Measurements from ENCODE around the gene NAT9.

NAT9 gene

GRCh38 chr17:74744714-74745547 is 31.2 kb downstream of the NAT9 start:
- TF ChIP-seq POLR2A (IDR thresholded peaks at IDR 0.05; ENCODE audit: low read depth, low read length): no peak
- DNase-seq (ENCODE audit: insufficient read length, low spot score): peak; percentile 95
- FAIRE-seq: no peak

- DNase-seq (ENCODE audit: insufficient read length, low spot score): no peak
- TF ChIP-seq POLR2A (IDR thresholded peaks at IDR 0.05; ENCODE audit: low read depth, low read length): no peak
- no peak for FAIRE-seq
Measured at GRCh38 chr17:74744349-74744713, 31.8 kb downstream of the NAT9 start.

- no peak for FAIRE-seq
- no peak for DNase-seq (ENCODE audit: insufficient read length, low spot score)
- no peak for TF ChIP-seq POLR2A (IDR thresholded peaks at IDR 0.05; ENCODE audit: low read depth, low read length)
Measured at GRCh38 chr17:74743755-74744154, 32.4 kb downstream of the NAT9 start.

GRCh38 chr17:74742978-74743545 is 33.1 kb downstream of the NAT9 start:
- TF ChIP-seq POLR2A (IDR thresholded peaks at IDR 0.05; ENCODE audit: low read depth, low read length): no peak
- FAIRE-seq (no peak), DNase-seq (ENCODE audit: insufficient read length, low spot score) (no peak)

GRCh38 chr17:74742153-74742515 is 34.0 kb downstream of the NAT9 start:
- FAIRE-seq (no peak), DNase-seq (ENCODE audit: insufficient read length, low spot score) (no peak)
- no peak for TF ChIP-seq POLR2A (IDR thresholded peaks at IDR 0.05; ENCODE audit: low read depth, low read length)

GRCh38 chr17:74740641-74741387 is 35.3 kb downstream of the NAT9 start:
- FAIRE-seq: no peak
- no peak for DNase-seq (ENCODE audit: insufficient read length, low spot score)
- no peak for TF ChIP-seq POLR2A (IDR thresholded peaks at IDR 0.05; ENCODE audit: low read depth, low read length)

GRCh38 chr17:74740173-74740572 is 36.0 kb downstream of the NAT9 start:
- FAIRE-seq (no peak), DNase-seq (ENCODE audit: insufficient read length, low spot score) (no peak)
- no peak for TF ChIP-seq POLR2A (IDR thresholded peaks at IDR 0.05; ENCODE audit: low read depth, low read length)

GRCh38 chr17:74739227-74739831 is 36.8 kb downstream of the NAT9 start:
- DNase-seq (ENCODE audit: insufficient read length, low spot score) (no peak), FAIRE-seq (no peak)
- TF ChIP-seq POLR2A (IDR thresholded peaks at IDR 0.05; ENCODE audit: low read depth, low read length): no peak

- TF ChIP-seq POLR2A (IDR thresholded peaks at IDR 0.05; ENCODE audit: low read depth, low read length): no peak
- no peak for DNase-seq (ENCODE audit: insufficient read length, low spot score)
- FAIRE-seq: no peak
Measured at GRCh38 chr17:74738051-74738996, 37.8 kb downstream of the NAT9 start.

- no peak for TF ChIP-seq POLR2A (IDR thresholded peaks at IDR 0.05; ENCODE audit: low read depth, low read length)
- FAIRE-seq (no peak), DNase-seq (ENCODE audit: insufficient read length, low spot score) (no peak)
Measured at GRCh38 chr17:74737299-74738050, 38.7 kb downstream of the NAT9 start.

- no peak for TF ChIP-seq POLR2A (IDR thresholded peaks at IDR 0.05; ENCODE audit: low read depth, low read length)
- no peak for DNase-seq (ENCODE audit: insufficient read length, low spot score)
- FAIRE-seq: no peak
Measured at GRCh38 chr17:74736513-74737298, 39.4 kb downstream of the NAT9 start, which contains the start of gene RAB37. Gene RAB37 (plus strand): TSS chr17:74737256. CDS start chr17:74737273, 17 bp downstream.

GRCh38 chr17:74734256-74734655 is 41.9 kb downstream of the NAT9 start:
- DNase-seq (ENCODE audit: insufficient read length, low spot score): no peak
- TF ChIP-seq POLR2A (IDR thresholded peaks at IDR 0.05; ENCODE audit: low read depth, low read length): no peak
- FAIRE-seq: no peak
